GM12865 (cell line): ENCODE results near the gene WNK4.
"Not testable (repeated sequence)": the region's sequence is repeated elsewhere in the genome, so short reads cannot be mapped to it uniquely, and the experiment has no call there.

ENCODE experiments used
- DNase-seq: peaks from one replicate; pipeline ENCODE4 v3.0.0; 2010; ENCODE audit warnings: low read depth
- H3K4me3 ChIP-seq: 2 replicates; pipeline ENCODE4 v1.5.1; 2011; ENCODE audit warnings: mild to moderate bottlenecking, low read depth, low read length, control low read depth
- TF ChIP-seq, protein P1 (sequence below): IDR thresholded peaks from 2 replicates; pipeline ENCODE4 v1.5.1; 2011; ENCODE audit warnings: low read length, control low read depth, low read depth, inconsistent platforms; ENCODE audit not compliant: insufficient read depth; ENCODE audit errors: missing control alignments

The WNK4 gene

DNA sequence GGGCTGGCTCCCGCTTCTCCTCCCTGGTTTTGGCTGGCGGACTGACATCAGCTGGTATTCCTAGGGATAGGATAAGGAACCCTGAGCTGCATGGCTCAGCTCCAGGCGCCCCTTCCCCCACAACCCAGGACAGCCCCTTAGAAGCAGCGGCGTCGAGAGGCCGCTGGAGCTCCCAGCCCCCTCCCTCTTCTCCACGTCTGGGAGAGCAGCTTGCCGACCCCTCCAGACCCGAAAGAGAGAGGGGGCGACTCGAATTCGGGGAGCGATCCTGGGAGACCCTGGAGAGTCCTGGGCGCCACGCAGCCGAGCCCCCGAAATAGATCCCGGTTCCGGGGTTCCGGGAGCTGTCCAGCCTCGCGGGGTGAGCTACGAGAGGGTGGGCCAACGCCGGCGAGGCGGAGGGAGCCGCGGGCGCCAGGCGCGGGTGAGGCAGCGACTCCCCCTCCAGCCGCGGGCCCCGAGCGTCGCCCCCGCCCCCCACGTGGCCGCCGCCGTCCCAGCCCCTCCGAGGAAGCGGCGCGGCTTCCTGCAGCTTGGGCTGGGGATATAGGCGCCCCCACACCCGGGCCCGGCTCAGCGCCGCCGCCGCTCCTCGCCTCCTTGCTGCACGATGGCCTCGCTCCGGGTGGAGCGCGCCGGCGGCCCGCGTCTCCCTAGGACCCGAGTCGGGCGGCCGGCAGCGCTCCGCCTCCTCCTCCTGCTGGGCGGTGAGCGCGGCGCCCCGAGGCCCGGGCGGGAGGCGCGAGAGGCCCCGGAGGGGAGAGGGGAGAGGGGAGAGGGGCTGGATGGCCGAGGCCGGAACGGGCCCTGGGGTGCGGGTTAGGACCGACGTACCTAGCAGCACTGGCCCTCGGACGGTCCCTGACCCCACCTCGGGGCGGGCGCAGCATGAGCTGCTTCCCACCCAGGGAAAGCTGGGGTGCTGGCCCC is 19.5 kb upstream of the WNK4 start, which contains the start of gene RAMP2:
TSS of gene RAMP2 (plus strand) at position 576 of the 930 bp plus-strand sequence. CDS start at position 611, 35 bp downstream.
- peak; percentile 32 for DNase-seq
- H3K4me3 ChIP-seq = peak within 1 kb of the TSS; percentile 40
- TF ChIP-seq, protein P1, sequence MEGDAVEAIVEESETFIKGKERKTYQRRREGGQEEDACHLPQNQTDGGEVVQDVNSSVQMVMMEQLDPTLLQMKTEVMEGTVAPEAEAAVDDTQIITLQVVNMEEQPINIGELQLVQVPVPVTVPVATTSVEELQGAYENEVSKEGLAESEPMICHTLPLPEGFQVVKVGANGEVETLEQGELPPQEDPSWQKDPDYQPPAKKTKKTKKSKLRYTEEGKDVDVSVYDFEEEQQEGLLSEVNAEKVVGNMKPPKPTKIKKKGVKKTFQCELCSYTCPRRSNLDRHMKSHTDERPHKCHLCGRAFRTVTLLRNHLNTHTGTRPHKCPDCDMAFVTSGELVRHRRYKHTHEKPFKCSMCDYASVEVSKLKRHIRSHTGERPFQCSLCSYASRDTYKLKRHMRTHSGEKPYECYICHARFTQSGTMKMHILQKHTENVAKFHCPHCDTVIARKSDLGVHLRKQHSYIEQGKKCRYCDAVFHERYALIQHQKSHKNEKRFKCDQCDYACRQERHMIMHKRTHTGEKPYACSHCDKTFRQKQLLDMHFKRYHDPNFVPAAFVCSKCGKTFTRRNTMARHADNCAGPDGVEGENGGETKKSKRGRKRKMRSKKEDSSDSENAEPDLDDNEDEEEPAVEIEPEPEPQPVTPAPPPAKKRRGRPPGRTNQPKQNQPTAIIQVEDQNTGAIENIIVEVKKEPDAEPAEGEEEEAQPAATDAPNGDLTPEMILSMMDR = no peak

DNA sequence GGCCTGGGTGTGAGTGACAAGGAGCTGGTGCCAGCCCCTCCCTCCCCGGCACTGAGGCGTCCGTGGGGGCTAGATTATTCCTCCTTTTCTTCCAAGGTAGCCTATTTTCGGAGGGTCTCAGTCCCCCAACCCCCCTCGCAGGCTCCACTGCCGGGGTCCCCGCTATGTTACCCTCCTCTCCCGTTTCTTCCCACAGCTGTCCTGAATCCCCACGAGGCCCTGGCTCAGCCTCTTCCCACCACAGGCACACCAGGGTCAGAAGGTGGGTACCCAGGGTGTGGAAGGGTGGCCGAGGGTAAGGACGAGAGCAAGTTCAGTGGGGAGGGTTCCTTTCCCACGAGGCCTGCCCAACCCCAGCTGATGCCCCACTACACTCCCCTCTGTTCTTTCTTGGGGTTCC is 18.8 kb upstream of the WNK4 start:
- TF ChIP-seq, protein P1 = no peak
- H3K4me3 ChIP-seq = no peak overlapping the region; the same call in 1 of the 2 replicates
- no peak for DNase-seq

DNA sequence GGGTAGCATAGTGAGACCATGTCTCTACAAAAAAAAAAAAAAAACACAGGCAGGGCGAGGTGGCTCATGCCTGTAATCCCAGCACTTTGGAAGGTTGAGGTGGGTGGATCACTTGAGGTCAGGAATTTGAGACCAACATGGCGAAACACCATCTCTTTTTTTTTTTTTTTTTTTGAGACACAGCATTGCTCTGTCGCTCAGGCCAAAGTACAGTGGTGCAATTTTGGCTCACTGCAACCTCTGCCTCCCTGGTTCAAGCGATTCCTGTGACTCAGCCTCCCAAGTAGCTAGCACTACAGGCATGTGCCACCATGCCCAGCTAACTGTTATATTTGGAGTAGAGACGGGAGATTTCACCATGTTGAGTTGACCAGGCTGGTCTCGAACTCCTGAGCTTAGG is 14.3 kb upstream of the WNK4 start:
- TF ChIP-seq, protein P1 = no peak
- no peak overlapping the region for H3K4me3 ChIP-seq
- no peak for DNase-seq

DNA sequence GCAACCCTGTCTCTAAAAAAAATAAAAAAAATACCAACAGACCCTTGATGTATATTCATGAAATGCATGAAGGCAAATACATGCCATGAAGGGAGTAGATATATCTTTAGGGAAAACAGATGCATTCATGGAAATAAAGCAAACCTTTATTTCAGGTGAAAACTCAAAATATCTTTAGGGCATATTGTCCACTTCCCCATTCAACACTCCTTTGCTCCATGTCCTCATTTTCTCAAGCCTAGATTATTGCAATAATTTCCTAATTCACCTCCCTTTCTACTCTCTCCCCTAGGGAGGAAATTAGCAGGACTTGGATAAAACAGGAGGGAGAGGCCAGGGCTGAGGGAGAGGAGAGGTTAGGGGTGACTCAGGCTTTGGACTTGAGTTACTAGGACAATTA is 12.9 kb upstream of the WNK4 start:
- DNase-seq = no peak
- TF ChIP-seq, protein P1 = no peak
- H3K4me3 ChIP-seq = no peak overlapping the region

DNA sequence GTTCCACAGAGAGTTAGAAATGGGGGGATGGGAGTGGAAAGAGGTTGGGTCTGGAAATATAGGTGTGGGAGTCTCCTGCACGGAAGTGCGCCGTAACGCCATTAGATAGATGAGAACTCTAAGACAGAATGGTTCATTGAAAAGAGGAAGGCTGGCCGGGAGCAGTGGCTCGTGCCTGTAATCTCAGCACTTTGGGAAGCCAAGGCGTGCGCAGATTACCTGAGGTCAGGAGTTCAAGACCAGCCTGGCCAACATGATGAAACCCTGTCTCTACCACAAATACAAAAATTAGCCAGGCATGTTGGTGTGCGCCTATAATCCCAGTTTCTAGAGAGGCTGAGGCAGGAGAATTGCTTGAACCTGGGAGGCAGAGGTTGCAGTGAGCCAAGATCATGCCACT is 12.4 kb upstream of the WNK4 start:
- DNase-seq, H3K4me3 ChIP-seq: not testable (repeated sequence)

DNA sequence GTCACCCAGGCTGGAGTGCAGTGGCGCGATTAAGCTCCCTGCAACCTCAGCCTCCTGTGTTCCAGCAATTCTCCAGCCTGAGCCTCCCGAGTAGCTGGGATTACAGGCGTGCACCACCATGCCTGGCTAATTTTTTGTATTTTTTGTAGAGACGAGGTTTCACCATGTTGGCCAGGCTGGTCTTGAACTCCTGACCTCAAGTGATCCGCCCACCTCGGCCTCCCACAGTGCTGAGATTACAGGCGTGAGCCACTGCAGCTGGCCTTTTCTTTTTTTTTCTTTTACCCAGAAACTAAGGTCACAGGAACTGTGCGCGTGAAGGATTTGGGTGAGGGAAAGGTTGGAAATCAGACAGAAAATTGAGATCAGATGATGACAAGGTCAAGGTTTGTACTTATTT is 10.4 kb upstream of the WNK4 start:
- DNase-seq, H3K4me3 ChIP-seq: not testable (repeated sequence)

DNA sequence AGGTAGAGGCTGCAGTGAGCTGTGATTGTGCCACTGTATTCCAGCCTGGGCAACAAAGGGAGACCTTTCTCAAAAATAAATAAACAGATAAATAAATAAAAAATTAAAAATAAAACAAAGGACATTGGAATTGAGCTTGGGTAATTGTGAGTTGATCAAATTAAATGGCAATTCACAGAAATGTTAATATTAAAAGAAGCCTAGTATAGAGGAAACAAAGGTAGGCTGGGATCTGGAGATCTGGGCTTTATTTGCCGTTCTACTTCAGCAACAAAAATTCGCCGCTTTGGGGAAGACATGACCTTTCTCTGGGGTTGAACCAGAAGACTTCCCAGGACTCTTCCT is 7.5 kb upstream of the WNK4 start:
- peak overlapping the region; percentile 90 for H3K4me3 ChIP-seq
- TF ChIP-seq, protein P1 = no peak
- no peak for DNase-seq

DNA sequence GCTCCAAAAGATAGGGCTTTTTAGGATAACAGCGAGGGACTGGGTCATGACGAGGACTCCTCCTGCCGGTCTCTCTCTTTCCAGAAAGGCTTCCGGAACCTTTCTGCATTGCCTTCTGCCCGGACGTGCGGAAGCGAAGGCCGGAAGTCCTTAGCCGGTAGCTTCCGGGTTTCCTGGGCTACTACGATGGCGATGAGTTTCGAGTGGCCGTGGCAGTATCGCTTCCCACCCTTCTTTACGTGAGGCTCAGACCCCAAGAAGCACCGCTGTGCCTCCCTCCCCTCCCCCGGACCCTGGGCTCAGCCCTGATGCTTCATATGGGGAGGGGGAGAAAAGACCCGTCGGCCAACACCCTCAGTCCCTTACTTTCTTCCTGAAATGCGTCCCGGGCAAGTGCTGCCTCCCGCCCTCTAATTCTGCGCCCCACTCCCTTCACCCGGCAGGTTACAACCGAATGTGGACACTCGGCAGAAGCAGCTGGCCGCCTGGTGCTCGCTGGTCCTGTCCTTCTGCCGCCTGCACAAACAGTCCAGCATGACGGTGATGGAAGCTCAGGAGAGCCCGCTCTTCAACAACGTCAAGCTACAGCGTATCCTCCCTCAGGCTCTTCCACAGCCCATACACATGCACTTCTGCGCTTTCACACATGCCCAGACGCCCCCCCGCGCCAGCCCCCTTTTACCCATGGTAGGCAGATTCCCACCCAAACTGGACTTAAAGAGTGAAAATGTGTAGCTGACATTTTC is 6.9 kb upstream of the WNK4 start, which contains the start of gene VPS25:
TSS of gene VPS25 (plus strand) at position 160 of the 746 bp plus-strand sequence. CDS start at position 187, 27 bp downstream.
- H3K4me3 ChIP-seq = peak within 1 kb of the TSS; percentile 90
- TF ChIP-seq, protein P1 = no peak
- peak; percentile 90 for DNase-seq
